ENCODE data around the gene TMEM171.

Gene TMEM171, protein sequence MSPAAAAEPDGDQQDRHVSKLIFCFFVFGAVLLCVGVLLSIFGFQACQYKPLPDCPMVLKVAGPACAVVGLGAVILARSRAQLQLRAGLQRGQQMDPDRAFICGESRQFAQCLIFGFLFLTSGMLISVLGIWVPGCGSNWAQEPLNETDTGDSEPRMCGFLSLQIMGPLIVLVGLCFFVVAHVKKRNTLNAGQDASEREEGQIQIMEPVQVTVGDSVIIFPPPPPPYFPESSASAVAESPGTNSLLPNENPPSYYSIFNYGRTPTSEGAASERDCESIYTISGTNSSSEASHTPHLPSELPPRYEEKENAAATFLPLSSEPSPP

DNA sequence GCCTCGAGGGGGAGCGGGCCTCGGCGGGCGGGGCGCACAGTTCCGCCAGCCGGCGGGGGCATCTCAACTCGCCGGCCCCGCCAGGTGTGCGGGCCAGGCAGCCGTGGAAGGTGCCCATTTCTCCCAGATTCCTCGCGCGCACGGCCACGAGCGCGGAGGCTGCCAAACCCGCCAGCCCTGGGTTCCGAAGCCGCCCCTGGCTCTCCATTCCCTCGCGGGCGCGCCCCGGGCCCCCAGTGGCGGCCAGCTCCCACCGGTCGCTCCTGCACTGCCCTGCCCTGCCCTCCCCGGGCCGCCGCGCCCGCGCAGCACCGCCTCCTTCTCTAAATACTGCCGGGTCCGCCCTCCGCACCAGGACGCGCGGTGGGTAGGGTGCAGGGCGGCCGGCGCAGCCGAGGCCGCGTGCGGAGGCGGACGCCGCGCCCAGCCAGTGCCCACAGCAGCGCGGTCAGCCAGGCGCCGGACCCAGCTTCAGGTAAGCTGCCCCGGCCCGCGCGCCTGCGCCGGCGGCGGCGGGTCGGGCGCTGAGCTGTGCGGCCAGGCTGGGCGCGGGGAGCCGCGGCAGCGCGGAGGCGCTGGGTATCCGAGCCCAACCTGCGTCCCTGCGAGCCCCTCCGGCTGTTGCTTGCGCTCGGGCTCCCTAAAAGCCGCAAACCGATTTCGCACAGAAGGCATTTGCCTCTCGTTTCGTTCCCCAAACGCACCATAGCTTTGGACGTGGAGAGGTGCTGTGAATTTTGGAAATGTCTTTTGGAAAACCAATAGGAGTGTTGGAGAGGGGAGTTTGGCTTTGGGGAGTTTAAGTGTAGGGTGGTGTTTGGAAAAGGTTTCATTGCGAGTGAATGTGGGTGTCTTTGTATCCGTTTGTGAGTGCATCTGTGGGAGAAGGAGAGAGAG lies at the start of gene TMEM171:
Gene TMEM171 (plus strand): TSS at position 354 of the 897 bp plus-strand sequence. CDS start 2,799 bp downstream, outside the sequence.
- no peak within 1 kb of the TSS for H3K4me3 ChIP-seq (ENCODE audit: low read depth, low read length)
- no peak for DNase-seq (ENCODE audit: low read depth)
- TF ChIP-seq, protein P1, sequence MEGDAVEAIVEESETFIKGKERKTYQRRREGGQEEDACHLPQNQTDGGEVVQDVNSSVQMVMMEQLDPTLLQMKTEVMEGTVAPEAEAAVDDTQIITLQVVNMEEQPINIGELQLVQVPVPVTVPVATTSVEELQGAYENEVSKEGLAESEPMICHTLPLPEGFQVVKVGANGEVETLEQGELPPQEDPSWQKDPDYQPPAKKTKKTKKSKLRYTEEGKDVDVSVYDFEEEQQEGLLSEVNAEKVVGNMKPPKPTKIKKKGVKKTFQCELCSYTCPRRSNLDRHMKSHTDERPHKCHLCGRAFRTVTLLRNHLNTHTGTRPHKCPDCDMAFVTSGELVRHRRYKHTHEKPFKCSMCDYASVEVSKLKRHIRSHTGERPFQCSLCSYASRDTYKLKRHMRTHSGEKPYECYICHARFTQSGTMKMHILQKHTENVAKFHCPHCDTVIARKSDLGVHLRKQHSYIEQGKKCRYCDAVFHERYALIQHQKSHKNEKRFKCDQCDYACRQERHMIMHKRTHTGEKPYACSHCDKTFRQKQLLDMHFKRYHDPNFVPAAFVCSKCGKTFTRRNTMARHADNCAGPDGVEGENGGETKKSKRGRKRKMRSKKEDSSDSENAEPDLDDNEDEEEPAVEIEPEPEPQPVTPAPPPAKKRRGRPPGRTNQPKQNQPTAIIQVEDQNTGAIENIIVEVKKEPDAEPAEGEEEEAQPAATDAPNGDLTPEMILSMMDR (IDR thresholded peaks at IDR 0.05; ENCODE audit: low read depth, low read length, missing control alignments) = no peak

DNA sequence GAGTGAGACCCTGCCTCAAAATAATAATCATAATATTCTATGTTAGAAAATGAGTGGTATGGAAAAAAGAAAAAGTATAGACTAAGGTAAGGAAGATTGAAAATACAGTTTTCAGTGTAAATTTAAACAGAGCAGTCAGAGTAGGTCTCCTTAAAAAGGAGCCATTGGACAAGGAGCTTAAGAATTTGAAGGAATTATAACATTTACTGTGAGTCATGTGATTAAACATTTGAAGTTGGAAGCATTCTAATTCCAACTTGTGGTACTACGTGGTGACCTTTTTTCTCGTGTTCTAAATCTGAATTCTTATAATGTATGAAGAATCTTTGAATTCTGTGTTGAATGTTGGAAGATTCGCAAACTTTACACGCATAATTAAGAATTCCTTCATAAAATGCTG lies 39.3 kb upstream of the TMEM171 start:
- DNase-seq (ENCODE audit: low read depth) = no peak
- TF ChIP-seq, protein P1 (IDR thresholded peaks at IDR 0.05; ENCODE audit: low read depth, low read length, missing control alignments) = no peak
- no peak overlapping the region for H3K4me3 ChIP-seq (ENCODE audit: low read depth, low read length)

DNA sequence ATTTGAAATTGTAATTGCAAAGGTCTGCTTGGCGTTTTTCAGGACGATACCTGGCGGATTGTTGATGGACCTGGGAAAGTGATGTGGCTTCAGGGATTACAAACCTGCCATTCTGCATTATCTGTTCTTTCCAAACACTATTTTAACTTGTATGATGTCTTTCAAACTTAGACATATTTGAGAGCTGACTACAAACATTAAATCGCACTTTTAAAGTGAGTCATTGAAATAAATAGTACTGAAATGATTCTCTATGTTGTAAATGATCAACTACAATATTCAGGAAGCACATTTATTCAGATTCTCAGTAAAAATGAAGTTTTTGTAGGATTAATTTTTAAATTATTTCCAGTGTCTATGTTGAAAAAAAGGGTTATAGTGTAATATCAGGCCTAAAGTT lies 32.3 kb upstream of the TMEM171 start:
- H3K4me3 ChIP-seq (ENCODE audit: low read depth, low read length) = no peak overlapping the region
- TF ChIP-seq, protein P1 (IDR thresholded peaks at IDR 0.05; ENCODE audit: low read depth, low read length, missing control alignments) = no peak
- no peak for DNase-seq (ENCODE audit: low read depth)

DNA sequence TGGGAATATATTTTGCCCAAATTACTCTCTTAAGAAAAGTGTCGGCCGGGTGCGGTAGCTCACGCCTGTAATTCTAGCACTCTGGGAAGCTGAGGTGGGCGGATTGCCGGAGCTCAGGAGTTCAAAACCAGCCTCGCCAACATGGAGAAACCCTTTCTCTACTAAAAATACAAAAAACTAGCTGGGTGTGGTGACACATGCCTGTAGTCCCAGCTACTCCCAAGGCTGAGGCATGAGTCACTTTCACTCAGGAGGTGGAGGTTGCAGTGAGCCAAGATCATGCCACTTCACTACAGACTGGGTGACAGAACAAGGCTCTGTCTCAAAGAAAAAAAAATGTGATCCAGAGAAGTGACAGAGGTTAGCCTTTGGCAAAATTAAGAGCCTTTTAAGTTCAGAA lies 26.4 kb upstream of the TMEM171 start:
- TF ChIP-seq, protein P1 (IDR thresholded peaks at IDR 0.05; ENCODE audit: low read depth, low read length, missing control alignments) = no peak
- no peak for DNase-seq (ENCODE audit: low read depth)
- H3K4me3 ChIP-seq (ENCODE audit: low read depth, low read length) = no peak overlapping the region

DNA sequence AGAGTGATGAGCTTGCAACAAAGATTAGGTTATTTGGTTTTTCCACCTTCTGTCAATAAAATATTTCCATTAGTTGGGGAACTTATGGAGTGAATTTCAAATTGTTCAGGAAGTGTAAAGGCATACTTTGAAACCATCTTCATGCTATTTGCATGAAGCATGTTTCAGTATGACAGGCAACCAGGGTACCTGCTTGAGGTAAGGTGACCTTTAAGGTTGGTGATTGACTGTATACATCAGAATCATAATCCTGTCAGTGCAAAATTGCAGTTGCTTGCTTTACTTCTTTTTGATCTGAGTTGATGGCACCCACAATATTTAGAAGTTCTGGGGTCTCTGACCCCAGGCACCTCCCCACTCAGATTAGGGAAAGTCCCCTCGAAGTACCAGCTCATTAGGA lies 26.0 kb upstream of the TMEM171 start:
- H3K4me3 ChIP-seq (ENCODE audit: low read depth, low read length) = no peak overlapping the region
- TF ChIP-seq, protein P1 (IDR thresholded peaks at IDR 0.05; ENCODE audit: low read depth, low read length, missing control alignments) = no peak
- DNase-seq (ENCODE audit: low read depth) = no peak

DNA sequence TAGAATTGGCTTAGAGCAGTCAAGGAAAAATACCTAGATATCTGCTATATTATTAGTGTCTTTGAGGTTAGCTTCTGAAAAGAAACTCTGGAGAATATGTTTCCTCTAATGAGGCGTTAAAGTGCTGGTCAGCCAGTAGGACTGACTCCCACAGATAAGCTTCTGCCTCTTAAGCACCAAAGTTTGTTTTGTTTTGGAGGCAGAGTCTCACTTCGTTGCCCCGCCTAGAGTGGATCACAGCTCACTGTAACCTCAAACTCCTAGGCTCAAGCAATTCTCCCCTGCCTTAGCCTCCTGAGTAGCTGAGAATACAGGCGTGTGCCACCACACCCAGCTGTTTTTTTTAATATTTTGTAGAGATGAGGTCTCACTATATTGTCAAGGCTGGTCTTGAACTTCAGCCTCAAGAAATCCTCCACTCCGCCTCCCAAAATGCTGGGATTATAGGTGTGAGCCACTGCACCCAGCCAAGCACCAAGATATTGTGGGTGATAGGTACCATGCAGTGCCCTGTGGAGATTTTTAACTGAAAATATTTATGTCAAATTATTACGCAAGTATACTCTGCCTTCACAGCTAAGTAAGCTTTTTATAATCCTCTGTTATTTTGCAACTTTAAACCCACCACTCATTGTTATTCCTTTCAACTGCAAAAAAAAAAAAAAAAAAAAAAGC lies 24.7 kb upstream of the TMEM171 start:
- no peak for DNase-seq (ENCODE audit: low read depth)
- TF ChIP-seq, protein P1 (IDR thresholded peaks at IDR 0.05; ENCODE audit: low read depth, low read length, missing control alignments) = no peak

More for the DNA sequence above, 24.7 kb upstream of the TMEM171 start:
- H3K4me3 ChIP-seq (ENCODE audit: low read depth, low read length) = no peak overlapping the region

Measured in GM12864 (cell line).